Cardiac muscle cell (in vitro differentiated cells and primary cell): Measurements from ENCODE around the gene ABTB2. TPM values are rescaled to one million over a fixed set of nuclear protein-coding genes. Genes with fewer than 3 reads are reported as not detected.

Experiments used
- DNase-seq, 2 donors: peaks; one replicate each; pipeline versions ENCODE4 v3.0.0 to v3.0.0-alpha.2; 2010 to 2017; ENCODE audit warnings: low read depth in 1 of 2, low spot score in 1 of 2
- H3K27ac ChIP-seq: fragments of 200-600 bp; sonication (generic); 2 replicates; pipeline ENCODE4 v1.5.1; 2016
- H3K27me3 ChIP-seq: fragments of 200-600 bp; sonication (generic); 2 replicates; pipeline ENCODE4 v1.6.0; 2016; ENCODE audit warnings: control low read depth
- H3K36me3 ChIP-seq: fragments of 200-600 bp; sonication (generic); 2 replicates; pipeline ENCODE4 v1.5.1; 2016; ENCODE audit warnings: control low read depth
- H3K4me1 ChIP-seq: fragments of 200-600 bp; sonication (generic); 2 replicates; pipeline ENCODE4 v1.8.1; 2017; ENCODE audit warnings: low read depth, mild to moderate bottlenecking, mixed run types
- H3K4me3 ChIP-seq: fragments of 200-600 bp; sonication (generic); 2 replicates; pipeline ENCODE4 v1.5.1; 2016; ENCODE audit warnings: mild to moderate bottlenecking
- H3K9me3 ChIP-seq: fragments of 200-600 bp; sonication (generic); 2 replicates; pipeline ENCODE4 v1.5.1; 2017; ENCODE audit warnings: low read depth, mild to moderate bottlenecking, control low read depth
- polyA plus RNA-seq: library from polyadenylated mRNA; unstranded; fragments of >200 nt; fragmentation: Nextera tagmentation; extraction: Ambion mirVana; gene quantifications from 2 replicates; pipeline ENCODE4 v1.2.1, GENCODE V29; 2016
- total RNA-seq: library from RNA; depleted of rRNA; stranded (reverse); fragments of >200 nt; gene quantifications from 2 replicates; pipeline ENCODE4 v1.2.3, GENCODE V29; 2016
- TF ChIP-seq, protein P1 (sequence below): IDR thresholded peaks from 2 replicates; pipeline ENCODE4 v1.5.1; 2012; ENCODE audit warnings: low read depth, mild to moderate bottlenecking, low read length

The ABTB2 gene
- total and polyA plus RNA-seq, 2 experiments from 2014 or later, result 29.0 to 61.3 TPM

DNA sequence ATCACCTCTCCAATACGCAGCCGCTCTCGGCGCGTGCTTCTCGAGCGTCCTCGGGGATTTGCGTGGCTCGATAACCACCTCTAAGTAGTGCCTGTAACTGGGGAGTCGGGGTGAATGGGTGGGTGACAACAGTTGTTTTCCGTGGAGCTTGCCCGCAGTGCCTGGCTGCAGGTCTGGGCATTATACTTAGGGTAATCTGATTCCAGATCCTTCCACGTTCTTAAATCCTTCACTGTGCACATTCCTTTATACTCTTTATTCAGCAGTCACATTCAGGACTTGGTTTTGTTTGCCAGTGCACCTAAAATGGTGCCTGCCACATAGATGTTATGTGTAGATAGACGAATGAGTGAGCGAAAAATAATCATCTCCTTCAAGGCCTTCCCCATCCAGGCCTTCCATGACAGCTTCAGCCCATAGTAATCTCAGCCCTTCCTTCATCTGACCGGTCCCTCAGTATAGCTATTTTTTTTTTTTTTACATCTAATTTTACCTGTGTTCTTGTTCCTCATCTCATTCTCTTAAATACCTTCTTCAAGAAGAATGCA, 251.8 kb downstream of the ABTB2 start:
- no peaks in the 10 kb centered on the region for H3K9me3 ChIP-seq
- H3K4me3 ChIP-seq, result peak overlapping the region; percentile 77
- no peak for DNase-seq
- H3K4me1 ChIP-seq, result no peaks in the 10 kb centered on the region
- peaks cover 5% of the 10 kb centered on the region for H3K36me3 ChIP-seq
- H3K27ac ChIP-seq, result peak overlapping the region; percentile 90
- H3K27me3 ChIP-seq, result no peaks in the 10 kb centered on the region
- TF ChIP-seq, protein P1, sequence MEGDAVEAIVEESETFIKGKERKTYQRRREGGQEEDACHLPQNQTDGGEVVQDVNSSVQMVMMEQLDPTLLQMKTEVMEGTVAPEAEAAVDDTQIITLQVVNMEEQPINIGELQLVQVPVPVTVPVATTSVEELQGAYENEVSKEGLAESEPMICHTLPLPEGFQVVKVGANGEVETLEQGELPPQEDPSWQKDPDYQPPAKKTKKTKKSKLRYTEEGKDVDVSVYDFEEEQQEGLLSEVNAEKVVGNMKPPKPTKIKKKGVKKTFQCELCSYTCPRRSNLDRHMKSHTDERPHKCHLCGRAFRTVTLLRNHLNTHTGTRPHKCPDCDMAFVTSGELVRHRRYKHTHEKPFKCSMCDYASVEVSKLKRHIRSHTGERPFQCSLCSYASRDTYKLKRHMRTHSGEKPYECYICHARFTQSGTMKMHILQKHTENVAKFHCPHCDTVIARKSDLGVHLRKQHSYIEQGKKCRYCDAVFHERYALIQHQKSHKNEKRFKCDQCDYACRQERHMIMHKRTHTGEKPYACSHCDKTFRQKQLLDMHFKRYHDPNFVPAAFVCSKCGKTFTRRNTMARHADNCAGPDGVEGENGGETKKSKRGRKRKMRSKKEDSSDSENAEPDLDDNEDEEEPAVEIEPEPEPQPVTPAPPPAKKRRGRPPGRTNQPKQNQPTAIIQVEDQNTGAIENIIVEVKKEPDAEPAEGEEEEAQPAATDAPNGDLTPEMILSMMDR, result no peak

DNA sequence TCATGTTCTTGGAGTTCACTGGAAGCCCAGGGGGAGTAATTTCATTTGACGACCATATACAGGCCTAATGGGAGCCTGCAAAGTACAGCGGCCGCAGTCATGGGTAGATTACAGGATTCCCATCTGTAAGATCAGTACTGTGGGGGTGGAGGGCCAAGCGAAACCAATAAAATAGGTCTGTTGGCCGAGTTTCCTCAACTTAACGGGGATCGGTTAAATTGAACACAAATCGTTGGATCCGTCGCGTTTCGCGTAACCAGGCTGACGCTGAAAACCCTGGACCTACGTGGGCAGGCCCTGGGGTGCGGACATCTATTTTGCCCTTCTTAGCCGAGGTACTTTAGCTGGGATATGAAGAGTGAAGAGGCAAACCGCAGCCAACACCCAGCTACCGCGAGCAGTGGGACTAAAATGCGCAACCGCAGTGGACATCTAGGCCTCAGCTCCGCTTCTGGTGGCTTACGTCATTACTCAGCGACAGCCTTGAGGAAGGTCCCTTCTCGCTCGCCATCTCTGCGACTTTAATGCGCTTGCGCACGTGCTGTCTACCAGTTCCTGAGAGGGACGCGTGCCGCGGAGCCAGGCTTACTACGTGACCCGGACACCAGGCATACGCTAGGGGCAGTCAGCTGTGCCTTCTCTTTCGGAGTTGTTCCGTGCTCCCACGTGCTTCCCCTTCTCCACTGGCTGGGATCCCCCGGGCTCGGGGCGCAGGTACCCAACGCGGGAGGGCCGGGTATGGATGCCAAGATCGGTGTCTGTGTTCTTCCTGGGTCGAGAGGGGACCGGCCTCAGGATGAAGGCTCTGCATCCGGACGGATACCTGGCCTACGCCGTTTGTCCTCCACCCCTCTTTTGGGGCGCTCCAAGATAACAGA, 252.5 kb downstream of the ABTB2 start, which contains the start of gene NAT10:
NAT10 (plus strand) TSS at position 551 of the 878 bp plus-strand sequence. CDS start 2,597 bp downstream, outside the sequence.
- peak within 1 kb of the TSS; percentile 90 for H3K27ac ChIP-seq
- H3K36me3 ChIP-seq, result peaks cover 10% of the 10 kb centered on the region
- H3K4me1 ChIP-seq, result no peaks in the 10 kb centered on the region
- DNase-seq, result peak; percentile 99
- no peaks in the 10 kb centered on the region for H3K9me3 ChIP-seq
- TF ChIP-seq, protein P1, result peak; percentile 16
- peak within 1 kb of the TSS; percentile 77 for H3K4me3 ChIP-seq
- no peaks in the 10 kb centered on the region for H3K27me3 ChIP-seq

DNA sequence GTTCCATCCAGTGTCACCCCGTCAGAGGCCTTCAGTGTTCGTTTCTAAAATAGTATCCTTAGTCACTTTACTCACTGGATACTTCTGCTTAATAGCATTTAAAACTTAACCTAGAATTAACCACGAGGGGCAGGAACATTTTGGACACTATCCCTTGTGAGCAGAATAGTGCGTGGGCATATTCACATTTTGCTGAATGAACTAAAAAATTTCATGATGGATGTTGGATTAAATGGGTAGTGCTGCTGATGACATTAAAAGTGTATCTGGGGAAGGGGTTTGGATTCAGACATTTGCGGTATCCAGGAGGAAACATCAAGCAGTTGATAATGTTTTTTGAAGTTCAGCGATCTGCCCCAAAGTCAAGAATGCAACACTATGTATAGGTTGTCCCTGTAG, 253.1 kb downstream of the ABTB2 start:
- Histone ChIP-seq H3K4me3 (peak overlapping the region; percentile 77), H3K9me3 (no peaks in the 10 kb centered on the region), H3K36me3 (peaks cover 17% of the 10 kb centered on the region), H3K27ac (peak overlapping the region; percentile 90), H3K27me3 (no peaks in the 10 kb centered on the region), H3K4me1 (no peaks in the 10 kb centered on the region)
- no peak for DNase-seq
- TF ChIP-seq, protein P1, result no peak

Other genes with a start within 250 kb of the ABTB2 start
- 29.3 and 50.1 TPM in 2 replicates for gene CAT, start 80.9 kb upstream of the ABTB2 start, total RNA-seq
- gene CAT, start 80.9 kb upstream of the ABTB2 start, polyA plus RNA-seq, result 27.1 and 56.7 TPM in 2 replicates
- not detected in 2 replicates for gene ELF5, start 155.8 kb upstream of the ABTB2 start, total RNA-seq
- gene ELF5, start 155.8 kb upstream of the ABTB2 start, polyA plus RNA-seq, result not detected in 2 replicates